GM21528 (cell line): ENCODE results near the gene GABRB3.

Experiments used
- ATAC-seq: cut with Tn5 transposase; IDR thresholded peaks from one replicate; pipeline ENCODE4 v1.9.1; 2021; ENCODE audit warnings: mild to moderate bottlenecking, moderate library complexity; ENCODE audit not compliant: unreplicated experiment, low FRiP score

The GABRB3 gene

DNA sequence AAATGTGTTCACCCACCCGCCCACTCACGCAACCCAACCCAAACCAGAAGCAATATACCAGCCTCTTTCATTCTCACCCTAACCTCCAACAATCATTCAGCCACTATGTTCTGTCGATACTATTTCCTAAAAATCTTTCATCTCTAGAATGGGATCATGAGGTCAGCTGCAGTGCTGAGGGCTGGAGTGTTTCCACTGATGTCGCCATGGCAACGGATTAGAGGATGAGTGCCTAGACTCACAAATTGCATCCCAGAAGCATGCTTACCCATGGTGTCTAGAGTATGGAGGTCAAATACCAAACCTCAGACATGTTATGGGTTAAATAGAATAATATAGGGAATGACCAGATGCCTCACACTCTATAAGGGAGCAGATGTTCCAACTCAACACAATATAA lies 138.5 kb downstream of the GABRB3 start:
- no peak for ATAC-seq

DNA sequence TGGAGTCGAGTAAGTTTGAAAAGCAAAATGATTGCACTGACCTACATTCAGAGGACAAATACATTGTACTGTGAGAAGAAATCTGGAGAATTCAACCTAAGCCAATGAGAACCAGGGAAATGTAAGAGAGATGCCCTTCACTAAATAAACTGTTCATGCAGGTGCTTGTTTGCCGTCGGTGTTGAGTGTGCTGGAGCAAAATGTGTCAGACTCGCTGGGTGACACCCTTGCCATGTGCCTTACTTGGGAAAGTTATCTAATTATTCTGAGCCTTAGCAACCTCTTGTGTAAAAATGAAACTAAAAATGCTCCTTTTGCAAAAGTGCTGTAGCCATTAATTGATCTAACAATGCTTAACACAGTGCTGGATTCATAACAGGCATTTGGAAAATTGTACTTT lies 140.4 kb downstream of the GABRB3 start:
- no peak for ATAC-seq

DNA sequence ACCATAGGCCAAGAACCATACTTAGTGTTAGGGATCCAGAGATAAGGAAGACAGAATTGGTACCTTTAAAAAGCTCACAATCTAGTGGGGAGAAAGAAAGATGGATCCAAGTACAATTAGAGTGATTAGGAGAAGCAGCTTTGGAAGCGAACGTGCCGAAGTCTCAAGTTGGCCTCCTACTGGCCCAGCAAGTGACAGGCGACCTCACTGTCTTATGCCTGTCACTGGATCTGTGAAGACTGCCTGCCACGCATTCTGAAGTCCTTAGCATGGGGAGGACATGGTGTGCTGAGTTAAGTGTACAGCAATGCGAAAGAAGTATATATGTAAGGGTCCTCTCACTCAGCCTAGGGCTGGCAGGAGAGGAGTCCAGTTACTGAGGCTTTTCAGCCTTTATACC lies 141.0 kb downstream of the GABRB3 start:
- no peak for ATAC-seq

DNA sequence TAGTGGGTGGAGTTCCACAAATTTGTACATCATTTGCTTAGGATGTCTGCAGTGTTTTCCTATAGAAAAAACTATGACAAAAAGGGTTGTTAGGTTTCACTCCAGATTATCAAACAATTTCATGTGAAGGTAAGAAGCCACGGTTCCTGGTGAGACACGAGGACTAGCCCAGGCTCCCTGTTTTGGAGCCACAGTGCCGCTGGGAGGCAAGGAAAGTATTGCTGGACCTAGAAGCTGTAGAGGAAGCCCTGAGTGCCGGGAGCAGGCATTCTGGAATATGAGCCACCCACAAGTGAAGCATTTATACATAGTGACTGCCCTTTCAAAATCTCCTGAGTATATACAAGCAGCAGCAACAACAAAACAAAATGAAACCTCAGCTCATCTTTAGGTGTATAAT lies 142.0 kb downstream of the GABRB3 start:
- ATAC-seq = no peak

DNA sequence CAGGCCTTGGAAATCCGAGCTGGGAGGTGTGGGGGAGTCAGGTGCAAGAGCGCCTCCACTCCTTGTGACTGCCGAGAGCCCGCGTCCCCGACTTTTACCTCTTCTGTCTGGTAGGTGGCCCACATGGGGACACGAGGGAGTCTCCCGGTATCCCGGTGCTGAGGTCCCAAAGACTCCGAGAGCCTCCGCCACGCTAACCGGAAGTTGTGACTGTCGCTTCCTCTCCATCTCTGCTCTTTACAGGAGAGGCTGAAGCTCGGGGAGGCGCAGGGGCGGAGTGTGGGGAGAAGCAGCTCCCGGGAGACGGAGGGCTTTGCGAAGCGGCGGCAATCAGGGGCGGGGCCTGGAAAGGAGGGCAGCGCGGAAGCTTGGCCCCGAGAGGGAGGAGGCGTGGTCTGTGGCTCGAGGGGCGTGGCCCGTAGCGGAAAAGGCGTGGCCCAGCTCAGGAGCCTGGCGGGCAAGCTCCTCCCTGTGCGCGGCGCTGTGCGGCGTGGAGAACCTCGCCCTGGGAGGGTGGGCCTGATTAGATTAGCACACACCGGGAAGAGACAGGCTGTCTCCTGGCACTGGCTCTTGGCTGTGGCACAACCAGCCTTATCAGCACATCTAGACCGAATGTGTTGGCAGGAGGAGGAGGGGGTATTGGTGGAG lies 143.9 kb downstream of the GABRB3 start:
- ATAC-seq = no peak

DNA sequence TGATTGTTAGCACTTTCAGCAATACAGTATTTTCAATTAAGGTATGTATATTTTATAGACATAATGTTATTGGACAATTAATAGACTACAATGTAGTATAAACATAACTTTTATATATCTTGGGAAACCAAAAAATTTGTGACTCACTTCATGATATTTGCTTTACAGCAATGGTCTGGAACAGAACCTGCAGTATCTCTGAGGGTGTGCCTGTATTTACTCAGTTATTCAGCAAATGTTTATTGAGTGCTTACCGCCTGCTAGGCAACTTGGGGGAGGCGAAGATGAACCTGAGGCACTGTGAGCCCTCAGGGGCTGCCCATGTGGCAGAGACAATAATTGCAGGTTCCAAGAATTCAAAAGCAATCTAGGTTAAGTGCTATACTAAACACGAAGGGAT lies 144.8 kb downstream of the GABRB3 start:
- ATAC-seq = no peak

DNA sequence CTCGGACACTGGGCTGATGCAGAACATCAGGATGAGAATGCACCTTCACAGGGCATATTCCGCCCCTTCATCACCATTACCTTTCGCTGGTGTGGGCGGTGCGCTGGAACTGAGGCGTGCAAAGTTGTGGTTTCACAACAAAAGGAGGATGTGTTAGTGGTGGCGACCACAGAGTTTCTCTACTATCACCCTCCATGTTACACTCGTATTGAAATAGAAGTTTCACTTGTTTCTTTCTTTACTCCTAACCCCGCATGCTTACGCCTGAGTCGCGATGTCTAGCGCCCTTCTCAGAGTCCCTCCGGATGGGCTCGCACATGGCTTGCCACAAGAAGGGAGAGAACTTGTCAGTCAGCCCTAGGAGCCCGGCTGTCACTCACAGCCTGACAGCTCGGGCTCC lies 148.7 kb downstream of the GABRB3 start:
- ATAC-seq = no peak

DNA sequence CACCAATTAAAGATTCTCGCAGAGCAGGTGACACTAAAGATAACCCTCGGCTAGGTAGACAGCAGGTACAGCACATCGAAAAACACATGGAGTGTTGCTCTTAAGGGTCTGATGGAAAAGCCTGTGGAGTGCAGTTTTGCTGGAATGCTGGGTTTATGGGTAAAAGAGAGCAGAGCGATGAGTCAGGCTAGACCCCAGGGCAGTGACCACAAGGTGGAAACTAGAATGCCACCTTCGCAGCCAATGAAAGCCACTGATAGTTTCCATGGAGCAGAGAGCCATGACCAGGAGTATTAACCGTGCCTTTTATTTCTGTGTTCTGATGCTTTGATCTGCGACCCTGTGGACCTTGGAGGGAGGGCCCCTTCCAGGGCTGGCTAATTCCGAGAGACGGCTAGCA lies 149.8 kb downstream of the GABRB3 start:
- ATAC-seq = no peak

DNA sequence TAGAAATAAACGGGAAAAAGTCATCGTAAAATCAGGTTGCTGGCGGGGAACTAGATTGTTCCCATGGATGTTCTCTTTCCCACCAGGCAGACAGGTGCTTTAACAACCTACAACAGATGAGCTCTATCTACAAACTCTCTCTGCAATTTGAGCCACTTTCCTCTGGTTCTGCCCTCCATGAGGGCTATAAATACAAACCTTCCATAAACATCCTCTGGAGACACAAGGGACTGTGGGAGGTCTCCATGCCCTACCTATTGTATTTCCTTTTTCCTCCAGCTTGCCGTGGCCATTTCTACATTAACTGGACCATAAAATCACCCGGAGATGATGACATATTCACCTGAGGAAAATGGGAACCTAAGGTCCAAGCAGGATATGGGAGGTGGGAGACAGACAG lies 151.1 kb downstream of the GABRB3 start:
- no peak for ATAC-seq

DNA sequence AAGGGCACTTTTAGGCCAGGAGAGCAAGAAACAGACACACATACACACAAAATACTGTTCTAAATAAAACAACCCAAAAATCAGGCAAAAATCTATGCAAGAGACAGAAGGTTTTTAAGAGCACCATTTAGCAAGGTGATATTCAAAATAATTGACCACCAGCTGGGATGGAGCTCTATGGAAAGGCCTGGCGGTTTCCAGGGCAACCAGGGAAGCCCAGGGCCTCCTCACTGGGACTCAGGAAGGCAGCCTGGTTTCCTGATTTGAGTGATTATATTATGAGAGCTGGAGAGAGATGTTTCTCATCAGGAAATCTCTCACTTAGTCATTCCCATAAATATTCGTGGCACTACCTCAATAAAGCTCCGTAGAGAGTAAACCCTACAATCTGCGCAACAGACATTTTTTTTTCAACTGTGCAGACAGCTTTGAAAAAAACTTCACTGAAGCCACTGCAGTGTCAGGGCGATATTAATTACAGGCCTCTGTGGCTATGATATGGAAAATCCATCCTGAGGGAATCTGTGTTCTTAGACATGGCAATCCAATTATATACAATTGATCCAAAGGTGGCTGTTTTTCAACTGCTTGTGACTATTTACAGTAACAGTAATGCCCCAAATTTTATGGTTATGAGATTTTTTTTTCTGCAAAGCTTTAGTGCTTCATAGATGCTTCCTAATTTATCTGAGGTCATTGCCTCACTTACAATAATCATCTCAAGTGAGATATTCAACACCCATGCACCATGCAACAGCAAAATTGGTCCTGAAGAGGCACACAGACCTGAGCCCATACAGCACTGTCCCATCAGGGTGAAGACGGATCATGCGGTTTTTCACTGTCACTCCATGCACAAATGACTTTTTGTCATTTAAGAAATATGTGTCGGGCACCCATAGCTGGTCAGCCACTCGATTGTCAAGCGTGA lies 152.1 kb downstream of the GABRB3 start:
- no peak for ATAC-seq

DNA sequence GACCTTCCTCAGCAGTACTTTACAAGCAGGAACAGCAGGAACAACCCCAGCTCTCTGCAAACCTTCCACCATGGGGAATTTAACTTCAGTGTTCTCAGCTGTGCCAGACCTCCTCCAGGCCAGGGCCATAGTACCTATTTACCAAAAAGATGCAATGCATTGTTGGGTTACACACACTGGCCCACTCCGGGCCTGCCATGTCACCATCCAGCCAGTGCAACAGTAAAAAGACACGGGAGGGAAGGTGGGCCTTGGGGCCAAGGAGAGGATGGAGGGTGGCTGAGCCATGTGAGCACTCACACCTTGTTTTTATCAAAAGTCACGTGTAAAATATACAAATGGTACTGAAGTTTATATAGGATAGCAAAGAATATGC lies 157.0 kb downstream of the GABRB3 start:
- ATAC-seq = no peak

DNA sequence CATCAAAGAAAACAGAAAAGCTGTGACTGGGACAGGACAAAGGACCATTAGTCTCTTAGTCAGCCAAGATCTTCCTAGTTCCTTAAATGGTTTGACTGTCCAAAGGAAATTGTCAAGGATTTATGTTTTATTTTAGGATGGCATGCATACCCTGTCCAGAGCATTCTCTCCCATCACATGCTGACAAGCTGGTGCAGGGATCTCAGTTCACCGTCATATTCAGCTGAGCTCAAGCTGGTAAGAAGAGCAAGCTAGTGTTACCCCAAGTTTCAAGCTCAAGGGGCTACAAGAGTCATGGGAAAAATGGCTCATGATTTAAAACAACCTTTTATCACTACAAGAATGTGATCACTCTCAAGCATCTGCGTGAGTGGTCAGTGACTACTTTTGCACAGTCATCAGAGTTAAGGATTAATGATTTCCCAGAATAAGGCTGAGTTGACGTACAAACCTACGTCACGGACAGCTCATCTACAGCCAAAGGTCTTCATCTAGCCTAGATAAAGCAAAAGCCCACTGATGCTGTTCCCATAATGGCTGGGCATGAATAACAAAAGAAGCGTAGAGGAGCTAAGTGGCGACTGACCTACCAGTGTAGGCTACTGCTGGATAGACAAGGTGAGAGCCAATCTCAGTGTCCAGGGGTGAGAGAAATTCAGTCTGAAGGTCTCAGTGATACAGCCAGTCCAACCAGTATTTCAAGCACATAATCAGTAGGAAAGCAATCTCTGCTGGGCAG lies 157.5 kb downstream of the GABRB3 start:
- ATAC-seq = no peak

DNA sequence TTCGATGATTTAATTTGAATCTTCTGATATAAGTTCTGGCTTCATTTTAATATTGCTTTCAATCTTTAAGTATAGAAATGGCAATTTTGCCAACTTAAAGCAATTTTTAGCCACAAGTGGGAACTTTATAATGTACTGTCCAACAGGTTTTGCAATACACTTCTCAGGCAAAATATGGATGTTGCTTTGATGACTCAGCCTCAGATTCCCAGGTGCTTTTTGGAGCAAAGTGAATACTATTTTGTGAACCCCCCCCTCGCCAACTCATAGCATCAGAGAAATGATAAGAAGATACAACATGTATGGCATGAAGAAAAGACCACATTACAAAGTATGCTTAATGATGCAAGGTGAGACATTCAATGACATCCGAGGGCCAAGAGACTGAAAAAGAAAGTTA lies 158.1 kb downstream of the GABRB3 start:
- no peak for ATAC-seq

DNA sequence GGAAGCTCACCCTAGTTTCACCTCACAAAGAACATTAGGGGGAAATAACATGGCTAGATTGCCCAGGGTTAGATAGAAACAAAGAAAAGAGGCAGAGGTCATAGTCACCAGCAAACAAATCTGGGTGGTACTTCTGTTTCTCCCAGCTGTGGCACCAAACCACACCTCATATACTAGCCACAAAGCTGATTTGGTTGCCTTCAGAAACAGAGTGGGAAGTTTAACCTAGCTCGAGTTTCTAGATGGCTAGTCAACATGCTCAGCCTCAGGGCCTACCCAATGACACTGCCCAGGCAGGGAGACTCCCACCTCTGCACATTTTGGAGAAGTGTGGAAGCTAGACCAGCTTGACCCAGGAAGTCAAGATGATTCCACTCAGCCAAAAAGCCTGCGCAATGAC lies 174.2 kb downstream of the GABRB3 start:
- ATAC-seq = no peak

DNA sequence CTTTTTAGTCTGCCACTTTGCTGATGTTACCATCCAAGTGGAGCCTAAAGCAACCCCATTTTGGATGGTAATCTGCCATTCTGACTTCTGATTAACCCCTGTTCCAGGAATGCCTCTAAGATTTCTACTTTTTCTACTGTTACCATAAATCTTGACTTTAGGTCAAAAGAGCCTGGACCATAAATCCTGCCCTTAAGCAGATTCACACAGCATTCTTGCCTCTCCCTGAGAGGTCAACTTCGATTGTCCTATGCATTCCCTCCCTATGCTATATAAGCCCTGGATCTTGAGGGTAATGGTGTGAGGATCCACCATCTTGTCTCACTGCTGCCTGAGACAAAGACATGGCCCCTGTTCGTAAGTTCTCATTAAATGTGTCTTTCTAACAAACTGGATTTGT lies 177.3 kb downstream of the GABRB3 start:
- no peak for ATAC-seq

DNA sequence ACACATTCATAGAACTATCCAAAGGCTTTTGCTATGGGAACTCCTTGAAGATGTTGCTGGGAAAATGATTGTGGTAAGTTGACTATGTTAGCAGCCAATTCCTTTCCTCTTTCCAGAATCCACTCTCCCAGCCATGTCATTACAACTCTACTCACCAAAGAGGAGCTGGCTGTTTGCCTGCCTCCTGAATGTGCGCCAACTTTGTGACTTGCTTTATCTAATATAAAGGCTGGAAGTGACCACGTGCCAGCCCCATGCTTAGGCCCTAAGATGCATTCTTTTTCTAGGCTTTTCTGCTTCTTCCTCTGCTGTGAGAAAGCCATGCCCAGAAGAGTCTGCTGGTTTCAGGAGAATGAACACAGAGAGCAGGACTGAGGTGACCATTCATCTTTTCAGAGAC lies 182.2 kb downstream of the GABRB3 start:
- ATAC-seq = no peak

DNA sequence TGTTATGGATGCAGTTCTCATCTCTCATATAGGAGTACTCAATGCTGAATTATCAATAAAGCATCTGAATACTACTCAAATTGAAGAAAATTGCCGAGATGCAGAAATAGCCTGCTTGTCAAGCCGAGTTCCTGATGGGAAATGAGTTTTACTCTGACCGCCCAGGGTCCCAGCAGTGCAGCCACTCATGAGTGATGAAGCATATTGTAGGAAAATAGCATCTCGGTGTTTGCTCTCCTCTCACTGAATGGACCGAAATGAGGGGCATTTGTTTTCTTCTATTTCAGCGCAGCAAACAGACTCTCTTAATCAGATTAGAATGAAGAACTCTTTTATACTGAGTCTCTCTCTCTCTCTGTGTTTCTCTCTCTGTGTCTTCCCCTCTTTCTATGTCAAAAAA lies 190.0 kb downstream of the GABRB3 start:
- no peak for ATAC-seq

DNA sequence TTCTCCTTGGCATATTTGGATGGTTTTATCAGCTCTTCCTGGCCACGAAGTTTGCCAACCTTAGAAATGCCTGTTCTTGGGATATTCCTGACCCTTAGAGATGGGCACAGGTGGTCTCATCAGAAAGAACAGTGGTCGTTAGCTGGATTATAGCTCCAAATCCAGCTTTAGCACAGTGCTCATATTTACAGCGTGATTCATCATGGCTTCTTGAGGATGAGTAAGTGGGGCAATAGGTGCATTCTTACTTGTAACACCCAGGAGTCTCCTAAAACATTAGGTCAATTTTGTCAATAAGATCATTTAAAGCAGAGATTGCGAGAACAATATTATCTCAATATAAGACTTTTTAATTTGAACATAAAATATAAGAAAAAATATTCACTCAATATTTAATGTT lies 191.9 kb downstream of the GABRB3 start:
- ATAC-seq = no peak

DNA sequence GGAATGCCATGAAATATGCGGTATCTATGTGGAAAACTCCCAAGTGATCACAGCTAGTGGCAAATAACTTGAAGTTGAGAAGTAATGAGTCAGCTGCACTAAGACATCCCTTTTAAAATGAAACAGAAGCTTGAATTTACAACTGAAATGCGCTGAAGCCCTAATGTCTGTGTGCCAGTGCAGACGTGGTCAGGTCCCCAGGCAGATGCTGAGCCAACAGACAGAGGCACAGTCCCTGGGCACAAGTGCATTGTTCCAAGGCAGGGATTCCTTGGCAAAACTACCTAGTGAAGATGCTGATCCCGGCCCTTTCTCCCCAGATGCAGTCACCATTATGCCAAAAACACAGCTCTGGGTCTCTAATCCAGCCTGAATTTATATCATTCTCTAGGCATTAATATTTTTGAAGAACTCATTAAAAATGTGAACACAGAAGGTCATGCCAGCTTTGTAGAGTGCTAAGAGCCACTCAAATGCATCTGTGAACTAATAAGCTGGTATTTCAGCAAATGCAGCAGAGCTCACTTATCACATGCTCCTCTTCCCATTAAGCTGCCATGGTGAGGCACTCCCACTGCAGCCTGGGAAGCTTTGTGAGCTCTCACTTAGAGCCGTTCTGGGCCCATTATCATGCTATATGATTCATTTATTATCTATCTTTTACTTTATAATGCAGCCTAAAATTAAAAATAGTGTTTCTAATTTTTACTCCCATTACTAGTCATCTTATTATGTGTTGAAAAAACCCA lies 200.1 kb downstream of the GABRB3 start:
- ATAC-seq = no peak

DNA sequence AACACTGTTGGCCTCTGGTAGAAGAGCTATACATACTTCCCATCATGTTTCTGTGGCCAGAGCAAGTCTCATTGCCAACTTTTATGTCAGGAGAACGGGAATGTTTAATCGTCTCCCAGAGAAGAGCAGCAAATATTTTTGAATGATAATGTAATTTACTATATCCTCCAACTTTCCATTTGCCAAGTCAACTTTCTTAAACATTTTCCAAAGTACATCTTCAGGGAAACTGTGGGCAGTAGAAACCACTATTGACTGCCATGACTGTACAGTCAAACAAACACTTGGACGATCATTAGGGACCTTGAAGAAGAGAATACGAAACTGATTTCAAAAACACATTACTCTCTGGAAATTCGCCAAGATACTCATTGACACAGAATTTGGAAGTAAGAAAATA lies 201.5 kb downstream of the GABRB3 start:
- no peak for ATAC-seq

DNA sequence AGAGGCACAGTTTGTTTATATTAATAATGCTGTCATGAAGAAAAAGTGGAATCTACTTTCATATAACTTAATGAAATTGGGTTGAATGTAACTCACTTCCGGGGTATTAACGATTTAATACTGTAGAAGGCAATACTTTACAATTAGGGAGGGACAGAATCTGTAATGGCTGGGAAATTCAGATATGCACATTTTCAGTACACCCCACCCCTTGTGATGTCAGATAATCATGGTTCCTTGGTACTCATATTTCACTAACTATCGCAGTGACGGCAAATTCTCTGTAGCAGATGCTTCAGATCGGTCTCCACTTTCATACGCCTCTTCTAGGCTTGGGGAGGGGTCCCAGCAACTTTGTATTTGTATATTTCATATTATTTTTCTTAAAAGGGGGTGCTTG lies 207.3 kb downstream of the GABRB3 start:
- ATAC-seq = no peak
